GM21529 (cell line): ENCODE data around the gene BANF1.

Experiments
- ATAC-seq: cut with Tn5 transposase; IDR thresholded peaks from one replicate; pipeline ENCODE4 v1.9.1; 2021; ENCODE audit not compliant: unreplicated experiment

Gene BANF1

GRCh38 chr11:66036334-66036710, 34.0 kb downstream of the BANF1 start:
- no peak for ATAC-seq

- ATAC-seq: no peak
Observed at GRCh38 chr11:66037327-66037726, 35.0 kb downstream of the BANF1 start.

DNA sequence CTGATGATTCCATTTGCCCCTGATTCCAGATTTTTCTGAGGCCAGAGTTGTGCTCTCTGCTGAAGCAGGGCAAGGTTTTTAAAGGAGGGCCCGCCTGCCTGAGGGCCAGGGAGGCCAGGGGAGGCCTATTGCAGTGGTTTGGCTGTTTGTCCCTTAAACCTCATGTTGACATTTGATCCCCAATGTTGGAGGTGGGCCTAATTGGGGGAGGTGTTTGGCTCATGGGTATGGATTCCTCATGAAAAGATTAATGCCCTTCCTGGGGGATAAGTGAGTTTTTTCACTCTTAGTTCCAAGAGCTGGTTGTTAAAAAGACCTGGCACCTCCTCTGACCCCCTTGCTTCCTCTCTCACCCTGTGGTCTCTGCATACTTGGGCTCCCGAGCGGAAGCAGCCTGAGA, 37.5 kb downstream of the BANF1 start:
- ATAC-seq: no peak

- ATAC-seq: no peak
Observed at GRCh38 chr11:66042227-66042995, 40.1 kb downstream of the BANF1 start.

DNA sequence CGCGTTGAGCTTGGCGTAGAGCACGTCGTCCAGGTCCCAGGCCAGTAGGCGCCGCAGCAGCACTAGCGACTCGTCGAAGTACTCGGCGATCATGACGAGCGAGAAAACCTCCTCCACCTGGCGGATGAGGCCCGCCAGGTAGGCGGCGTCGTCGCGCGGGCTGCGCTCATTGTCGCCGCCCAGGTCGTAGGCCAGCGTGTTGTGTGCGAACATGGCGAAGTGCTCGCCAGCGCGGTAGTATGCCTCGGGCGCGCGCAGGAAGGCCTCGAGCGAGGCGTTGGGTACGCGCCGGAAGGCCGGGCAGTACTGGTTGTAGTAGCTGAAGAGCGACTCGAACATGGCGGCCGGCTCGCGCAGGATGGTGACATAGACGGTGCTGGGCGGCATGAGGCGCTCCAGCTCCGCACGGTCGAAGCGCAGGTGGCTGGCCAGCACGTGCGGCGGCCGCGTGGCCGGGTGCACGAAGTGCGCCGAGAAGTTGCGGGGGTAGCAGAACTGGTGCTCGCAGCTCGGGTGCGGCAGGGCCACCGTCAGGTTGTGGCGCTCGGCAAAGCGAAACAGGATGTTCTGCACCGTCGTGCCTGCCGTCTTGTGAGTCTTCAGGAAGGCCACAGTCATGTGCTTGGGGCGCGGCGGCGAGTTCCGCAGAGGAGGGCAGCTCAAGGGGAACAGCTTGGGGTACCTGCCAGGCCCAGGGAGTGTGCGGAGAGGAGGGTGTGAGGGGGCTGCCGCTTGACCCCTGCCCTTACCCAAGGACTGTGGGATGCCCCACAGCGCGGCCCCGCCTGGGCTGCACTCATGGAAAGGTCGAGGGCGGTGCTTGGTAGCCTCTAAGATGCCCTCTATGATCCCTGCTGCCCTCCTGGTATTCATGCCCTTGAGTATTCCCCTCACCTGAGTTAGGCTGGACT, 40.9 kb downstream of the BANF1 start:
- ATAC-seq: no peak

- no peak for ATAC-seq
Observed at GRCh38 chr11:66044757-66045156, 42.5 kb downstream of the BANF1 start.

DNA sequence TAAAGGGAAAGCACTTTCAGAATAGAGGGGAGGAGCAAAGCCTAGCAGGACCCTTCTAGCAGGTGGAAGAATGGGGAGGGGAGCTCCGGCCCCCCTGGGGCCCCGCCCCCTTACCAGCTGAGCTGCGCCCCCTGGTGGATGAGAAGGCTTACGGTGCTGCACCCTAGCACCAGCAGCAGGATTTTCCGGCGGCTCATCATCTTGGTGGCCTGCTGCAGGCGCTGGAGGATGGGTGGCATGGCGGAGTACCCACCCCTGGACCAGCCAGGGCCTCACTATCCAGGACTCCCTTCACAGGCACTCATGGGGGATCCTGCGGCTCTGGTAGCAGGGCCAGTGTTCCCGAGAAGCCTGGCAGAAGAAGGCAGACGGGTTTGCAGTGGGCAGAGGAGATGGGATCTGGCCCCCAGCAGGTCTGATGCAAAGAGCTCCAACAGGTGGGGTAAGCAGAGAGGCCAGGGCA, 42.9 kb downstream of the BANF1 start:
- peak; percentile 76 for ATAC-seq

- ATAC-seq: no peak
Observed at GRCh38 chr11:66046901-66047300, 44.6 kb downstream of the BANF1 start.

- no peak for ATAC-seq
Observed at GRCh38 chr11:66047541-66048365, 45.5 kb downstream of the BANF1 start.

DNA sequence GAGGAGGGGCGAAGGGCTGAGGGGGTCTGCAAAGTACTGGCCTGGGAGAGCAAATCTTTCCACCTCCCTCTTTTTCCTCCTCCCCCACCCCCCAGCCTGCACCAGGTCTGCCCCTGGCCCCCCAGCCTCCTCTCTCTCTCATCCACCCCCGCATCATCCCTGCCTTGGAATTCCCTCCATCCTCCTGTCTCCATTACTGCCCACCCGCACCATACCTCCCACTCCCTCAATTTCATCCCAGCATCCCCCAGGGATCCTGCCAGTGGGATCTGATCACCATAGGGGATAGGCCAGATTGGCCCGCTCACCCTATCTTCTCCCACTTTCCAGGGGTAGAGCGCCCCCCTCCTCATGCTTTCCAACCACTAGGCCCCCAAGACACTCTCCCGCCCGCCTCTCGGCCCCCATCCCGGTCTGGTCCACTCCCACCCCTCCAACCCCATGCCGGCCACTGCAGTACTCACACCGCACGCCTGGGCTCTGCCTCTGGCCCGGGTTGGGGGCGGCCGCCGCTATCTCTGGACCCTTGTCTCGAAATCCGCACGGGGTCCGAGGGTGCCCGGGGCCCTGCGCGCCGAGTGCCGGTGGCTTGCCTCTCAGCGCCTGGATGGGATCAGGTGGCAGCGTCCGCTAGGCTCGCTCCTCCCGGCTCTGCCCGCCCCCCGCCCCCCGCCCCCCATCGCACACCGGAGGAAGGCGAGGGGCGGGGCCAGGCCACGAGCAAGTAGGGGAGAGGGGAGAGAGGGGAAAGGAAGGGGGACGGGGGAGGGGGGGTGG, 46.4 kb downstream of the BANF1 start, which contains the start of gene GAL3ST3:
Gene GAL3ST3 (minus strand): TSS at position 615 of the 777 bp plus-strand sequence. CDS start 3,746 bp downstream, outside the sequence.
- no peak for ATAC-seq

GRCh38 chr11:66050581-66051231, 48.4 kb downstream of the BANF1 start:
- ATAC-seq: no peak

GRCh38 chr11:66051371-66051765, 49.1 kb downstream of the BANF1 start:
- no peak for ATAC-seq

DNA sequence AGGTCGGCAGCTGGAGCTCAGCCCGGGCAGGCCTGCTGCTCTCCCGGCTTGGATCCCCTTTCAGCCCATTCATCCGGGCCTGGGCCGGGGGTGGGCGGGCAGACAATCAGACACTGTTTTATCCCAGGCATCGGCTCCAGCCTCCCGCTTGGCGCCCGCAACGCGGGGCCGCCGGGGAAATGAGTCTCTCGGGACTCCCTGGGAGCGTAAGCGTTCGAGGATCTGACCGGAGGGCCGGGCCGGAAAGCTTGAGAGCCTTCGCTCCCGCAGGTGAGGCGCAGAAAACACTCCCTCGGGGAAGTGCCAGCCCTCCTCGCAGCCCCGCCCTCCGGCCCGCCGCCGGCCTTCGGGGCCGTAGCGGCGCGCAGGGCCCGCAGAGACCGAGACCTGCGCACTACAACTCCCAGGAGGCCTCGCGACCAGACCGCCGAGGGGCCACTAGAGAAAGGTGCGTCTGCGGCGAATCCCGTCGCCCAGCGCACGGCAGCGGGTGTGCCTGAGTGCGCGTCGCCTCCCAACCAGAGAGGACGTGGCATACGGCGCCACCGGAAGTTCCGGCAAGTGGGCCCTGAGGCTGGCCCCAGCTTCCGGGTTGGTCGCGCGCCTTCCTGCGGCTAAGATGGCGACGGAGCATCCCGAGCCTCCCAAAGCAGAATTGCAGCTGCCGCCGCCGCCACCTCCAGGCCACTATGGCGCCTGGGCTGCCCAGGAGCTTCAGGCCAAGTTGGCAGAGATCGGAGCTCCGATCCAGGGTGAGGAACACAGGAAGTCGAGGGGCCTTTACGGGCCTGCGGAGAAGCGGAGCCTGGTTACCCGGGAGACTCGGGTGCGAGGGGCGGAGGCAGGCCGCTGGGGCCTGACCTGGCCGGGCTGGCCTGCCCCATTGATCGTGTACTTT, 49.7 kb downstream of the BANF1 start, which contains the start of gene SF3B2:
Gene SF3B2 (plus strand): TSS at position 599 of the 898 bp plus-strand sequence. CDS start 21 bp downstream, at position 620.
- ATAC-seq: peak; percentile 92

- no peak for ATAC-seq
Observed at GRCh38 chr11:66052664-66052982, 50.3 kb downstream of the BANF1 start.
